ENCODE data around the gene FCER1G.

FCER1G gene

DNA sequence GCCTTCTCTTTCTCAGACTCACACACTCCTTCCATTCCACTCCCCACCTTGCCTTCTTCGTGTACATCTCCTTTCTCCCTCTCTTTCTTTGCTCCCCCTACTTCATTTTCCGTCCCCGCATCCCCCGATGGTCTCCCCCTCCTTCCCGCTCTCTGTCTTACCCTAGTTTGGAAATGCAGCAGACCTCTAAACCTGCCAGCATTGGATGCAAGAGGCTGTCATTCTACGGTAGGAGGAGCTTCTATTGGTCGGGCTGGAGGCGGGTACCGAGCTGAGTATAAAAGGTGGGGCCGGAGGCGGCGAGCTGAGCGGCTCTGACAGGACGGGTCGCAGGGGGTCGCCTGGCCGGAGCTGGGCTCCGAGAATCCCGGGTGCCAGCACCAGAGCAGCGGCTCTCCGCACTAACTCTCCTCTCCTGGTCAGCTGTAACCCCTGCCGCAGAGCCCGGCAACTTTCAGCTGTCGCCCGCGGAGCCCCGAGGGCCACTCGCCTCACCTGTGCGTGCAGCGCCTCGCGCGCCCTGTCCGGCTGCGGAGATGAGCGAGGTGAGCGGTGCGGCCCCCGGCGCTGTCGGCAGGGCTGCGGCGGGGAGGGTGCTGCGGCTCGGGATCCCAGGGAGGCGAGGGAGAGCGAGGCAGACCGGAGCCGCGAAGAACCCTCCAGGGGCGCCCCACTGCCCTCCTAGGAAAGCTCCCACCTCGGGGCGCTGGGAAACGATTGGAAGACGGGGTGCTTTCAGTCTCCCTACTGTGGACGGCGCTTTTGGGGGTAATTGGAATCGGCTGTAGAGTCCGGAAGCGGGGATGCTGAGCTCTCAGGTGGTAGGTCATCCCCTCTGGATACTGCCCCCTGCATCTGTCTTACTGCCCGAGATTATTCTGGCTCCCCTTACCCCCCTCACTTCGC lies 43.6 kb downstream of the FCER1G start, which contains the start of gene PCP4L1:
Gene PCP4L1, plus strand, starts transcription at position 307 of the 906 bp plus-strand sequence. Its CDS starts 230 bp downstream, at position 537.
- TF ChIP-seq MYC (IDR thresholded peaks at IDR 0.05; ENCODE audit: low read depth, low read length) (no peak), POLR2A (IDR thresholded peaks at IDR 0.05; ENCODE audit: extremely low read depth, insufficient read length) (no peak)
- TF ChIP-seq, protein P1, sequence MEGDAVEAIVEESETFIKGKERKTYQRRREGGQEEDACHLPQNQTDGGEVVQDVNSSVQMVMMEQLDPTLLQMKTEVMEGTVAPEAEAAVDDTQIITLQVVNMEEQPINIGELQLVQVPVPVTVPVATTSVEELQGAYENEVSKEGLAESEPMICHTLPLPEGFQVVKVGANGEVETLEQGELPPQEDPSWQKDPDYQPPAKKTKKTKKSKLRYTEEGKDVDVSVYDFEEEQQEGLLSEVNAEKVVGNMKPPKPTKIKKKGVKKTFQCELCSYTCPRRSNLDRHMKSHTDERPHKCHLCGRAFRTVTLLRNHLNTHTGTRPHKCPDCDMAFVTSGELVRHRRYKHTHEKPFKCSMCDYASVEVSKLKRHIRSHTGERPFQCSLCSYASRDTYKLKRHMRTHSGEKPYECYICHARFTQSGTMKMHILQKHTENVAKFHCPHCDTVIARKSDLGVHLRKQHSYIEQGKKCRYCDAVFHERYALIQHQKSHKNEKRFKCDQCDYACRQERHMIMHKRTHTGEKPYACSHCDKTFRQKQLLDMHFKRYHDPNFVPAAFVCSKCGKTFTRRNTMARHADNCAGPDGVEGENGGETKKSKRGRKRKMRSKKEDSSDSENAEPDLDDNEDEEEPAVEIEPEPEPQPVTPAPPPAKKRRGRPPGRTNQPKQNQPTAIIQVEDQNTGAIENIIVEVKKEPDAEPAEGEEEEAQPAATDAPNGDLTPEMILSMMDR (IDR thresholded peaks at IDR 0.05; ENCODE audit: low read depth, low read length) = no peak
- TF ChIP-seq, protein P2, sequence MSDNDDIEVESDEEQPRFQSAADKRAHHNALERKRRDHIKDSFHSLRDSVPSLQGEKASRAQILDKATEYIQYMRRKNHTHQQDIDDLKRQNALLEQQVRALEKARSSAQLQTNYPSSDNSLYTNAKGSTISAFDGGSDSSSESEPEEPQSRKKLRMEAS (IDR thresholded peaks at IDR 0.05; ENCODE audit: low read depth, low read length) = no peak
- no peak within 1 kb of the TSS for H3K4me3 ChIP-seq (ENCODE audit: low read depth, low read length)
- no peak for DNase-seq (ENCODE audit: low read depth)

DNA sequence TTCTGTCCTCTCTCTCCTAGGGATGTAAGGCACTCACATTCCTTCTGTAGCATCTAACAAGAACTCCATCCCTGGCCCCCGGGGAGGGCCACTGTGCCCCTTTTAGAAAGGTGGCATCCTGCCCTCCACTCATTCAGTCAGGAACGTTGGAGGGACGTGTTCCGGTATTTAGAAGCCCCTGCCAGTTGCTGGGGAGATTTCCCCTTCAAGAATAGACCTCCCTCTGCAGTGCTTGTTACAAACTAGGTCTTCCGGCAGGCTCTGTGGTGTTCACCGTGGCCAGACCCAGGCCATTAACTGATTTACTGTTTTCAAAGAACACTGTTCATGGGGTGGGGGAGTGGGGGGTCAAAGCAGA lies 44.2 kb downstream of the FCER1G start:
- DNase-seq (ENCODE audit: low read depth) = no peak
- TF ChIP-seq, protein P1 (IDR thresholded peaks at IDR 0.05; ENCODE audit: low read depth, low read length) = no peak
- no peak for TF ChIP-seq POLR2A (IDR thresholded peaks at IDR 0.05; ENCODE audit: extremely low read depth, insufficient read length)
- TF ChIP-seq MYC (IDR thresholded peaks at IDR 0.05; ENCODE audit: low read depth, low read length) = no peak
- TF ChIP-seq, protein P2 (IDR thresholded peaks at IDR 0.05; ENCODE audit: low read depth, low read length) = no peak
- no peak overlapping the region for H3K4me3 ChIP-seq (ENCODE audit: low read depth, low read length)

DNA sequence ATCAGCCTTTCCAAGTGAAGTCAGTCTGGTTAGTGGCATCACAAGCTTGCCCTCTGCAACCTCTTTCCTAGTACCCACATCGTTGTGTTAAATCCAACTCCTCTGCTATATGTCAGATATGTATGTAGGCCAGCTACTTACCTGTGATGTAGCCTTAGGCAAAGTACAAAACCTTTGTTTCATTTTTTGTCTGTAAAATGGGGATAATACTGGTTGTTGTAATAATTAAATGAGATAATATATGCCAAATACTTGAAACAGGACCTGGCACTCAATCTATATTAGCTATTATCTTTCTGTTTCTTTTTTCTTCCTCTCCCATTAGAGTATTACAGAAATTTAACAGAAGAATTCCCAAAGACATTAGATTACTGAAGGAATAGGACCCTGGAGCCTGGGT lies 44.7 kb downstream of the FCER1G start:
- DNase-seq (ENCODE audit: low read depth) = no peak
- TF ChIP-seq, protein P1 (IDR thresholded peaks at IDR 0.05; ENCODE audit: low read depth, low read length) = no peak
- TF ChIP-seq, protein P2 (IDR thresholded peaks at IDR 0.05; ENCODE audit: low read depth, low read length) = no peak
- no peak overlapping the region for H3K4me3 ChIP-seq (ENCODE audit: low read depth, low read length)

DNA sequence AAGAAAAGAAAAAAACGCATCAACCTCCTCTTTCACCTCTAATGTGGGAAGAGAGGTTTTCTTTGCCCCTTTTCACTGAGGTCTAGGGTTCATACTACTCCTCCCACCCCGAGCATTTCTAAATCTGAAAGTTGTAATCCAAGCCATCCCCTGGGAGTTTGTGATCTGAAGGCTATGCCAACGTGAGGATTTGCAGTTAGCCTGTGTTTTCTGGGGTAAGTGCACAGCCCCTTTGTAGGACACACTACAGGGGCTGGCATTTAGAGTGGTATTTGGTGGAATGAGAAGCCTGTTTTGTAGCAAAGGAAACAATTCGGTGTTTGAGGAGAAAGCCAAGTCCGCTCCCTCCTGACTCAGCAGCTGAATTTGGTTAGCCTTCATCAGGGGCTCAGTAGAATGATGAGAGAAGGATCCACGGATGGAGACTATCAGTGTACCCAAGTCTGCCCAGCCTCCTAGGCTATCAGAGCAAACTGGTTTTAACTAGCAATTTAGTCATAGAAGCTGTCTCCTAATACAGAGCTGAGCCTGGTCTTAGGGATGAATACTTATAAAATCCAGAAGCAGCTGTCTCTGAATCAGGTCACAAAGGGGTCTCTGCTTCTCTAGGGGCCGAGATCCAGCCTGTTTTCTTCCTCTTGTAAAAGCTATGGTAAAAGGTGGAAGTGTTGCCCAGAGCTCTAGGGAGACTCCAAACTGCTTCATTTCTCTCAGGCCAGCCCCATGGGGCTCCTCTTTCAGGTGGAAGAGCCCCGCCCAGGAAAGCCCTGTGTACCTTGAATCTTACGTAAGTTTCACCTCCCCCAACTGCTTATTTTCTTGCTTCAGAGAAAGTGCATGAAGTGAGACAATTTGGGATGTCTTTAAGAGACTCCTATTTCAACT lies 45.5 kb downstream of the FCER1G start:
- TF ChIP-seq POLR2A (IDR thresholded peaks at IDR 0.05; ENCODE audit: extremely low read depth, insufficient read length) (no peak), MYC (IDR thresholded peaks at IDR 0.05; ENCODE audit: low read depth, low read length) (no peak)
- TF ChIP-seq, protein P2 (IDR thresholded peaks at IDR 0.05; ENCODE audit: low read depth, low read length) = no peak
- TF ChIP-seq, protein P1 (IDR thresholded peaks at IDR 0.05; ENCODE audit: low read depth, low read length) = no peak
- no peak overlapping the region for H3K4me3 ChIP-seq (ENCODE audit: low read depth, low read length)
- DNase-seq (ENCODE audit: low read depth) = no peak

DNA sequence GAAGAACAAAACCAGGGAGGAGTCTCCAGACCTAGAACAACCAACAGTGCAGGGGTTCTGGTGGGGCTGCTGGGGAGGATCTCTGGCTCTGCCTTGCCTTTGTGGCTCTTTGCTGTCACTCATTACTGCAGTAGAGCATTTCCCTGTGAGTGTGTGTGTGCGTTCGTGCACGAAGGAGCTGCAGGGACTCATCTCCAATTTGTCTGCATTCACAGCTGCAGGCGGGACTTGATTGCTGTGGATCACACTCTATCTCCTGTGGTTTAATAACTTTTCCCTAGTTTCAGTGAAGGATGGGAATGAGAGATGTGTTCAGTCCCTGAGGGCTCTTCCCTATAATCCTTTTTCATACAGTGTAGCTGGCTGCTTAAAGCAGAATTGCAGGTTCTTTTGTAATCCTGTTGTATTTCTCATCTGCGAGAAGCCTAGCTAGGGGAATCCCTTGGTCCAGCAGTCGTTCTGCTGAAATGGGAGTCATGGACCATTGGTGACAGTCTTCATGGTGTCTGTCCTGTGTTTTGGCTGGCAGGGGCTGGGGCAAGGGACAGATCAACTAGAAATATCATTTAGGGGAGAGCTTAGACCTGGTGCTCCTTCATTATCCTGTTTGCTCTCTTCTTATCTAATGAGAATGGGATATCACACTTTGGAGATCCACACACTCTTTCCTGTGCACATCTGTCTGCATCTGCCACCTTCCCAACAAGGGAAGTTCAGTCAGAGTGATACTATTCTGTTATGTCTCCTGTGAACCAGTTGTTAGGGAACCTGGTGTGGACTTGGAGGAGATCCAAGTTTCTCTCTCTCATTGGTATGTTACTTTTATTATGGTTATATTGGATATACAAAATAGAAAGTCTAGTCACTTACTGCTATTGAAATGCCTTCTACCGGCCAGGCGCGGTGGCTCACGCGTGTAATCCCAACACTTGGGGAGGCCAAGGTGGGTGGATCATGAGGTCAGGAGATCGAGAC lies 46.5 kb downstream of the FCER1G start:
- TF ChIP-seq MYC (IDR thresholded peaks at IDR 0.05; ENCODE audit: low read depth, low read length) (no peak), POLR2A (IDR thresholded peaks at IDR 0.05; ENCODE audit: extremely low read depth, insufficient read length) (no peak)
- TF ChIP-seq, protein P1 (IDR thresholded peaks at IDR 0.05; ENCODE audit: low read depth, low read length) = no peak
- TF ChIP-seq, protein P2 (IDR thresholded peaks at IDR 0.05; ENCODE audit: low read depth, low read length) = no peak
- no peak overlapping the region for H3K4me3 ChIP-seq (ENCODE audit: low read depth, low read length)
- no peak for DNase-seq (ENCODE audit: low read depth)
